Fibroblast of skin of left quadriceps (primary cell): Measurements from ENCODE around the gene CDK12.

Source experiments
- DNase-seq, 2 experiments: peaks; one replicate each; pipeline ENCODE4 v3.0.0-alpha.2; 2013; ENCODE audit warnings: low read depth in 2 of 2

The CDK12 gene

DNA sequence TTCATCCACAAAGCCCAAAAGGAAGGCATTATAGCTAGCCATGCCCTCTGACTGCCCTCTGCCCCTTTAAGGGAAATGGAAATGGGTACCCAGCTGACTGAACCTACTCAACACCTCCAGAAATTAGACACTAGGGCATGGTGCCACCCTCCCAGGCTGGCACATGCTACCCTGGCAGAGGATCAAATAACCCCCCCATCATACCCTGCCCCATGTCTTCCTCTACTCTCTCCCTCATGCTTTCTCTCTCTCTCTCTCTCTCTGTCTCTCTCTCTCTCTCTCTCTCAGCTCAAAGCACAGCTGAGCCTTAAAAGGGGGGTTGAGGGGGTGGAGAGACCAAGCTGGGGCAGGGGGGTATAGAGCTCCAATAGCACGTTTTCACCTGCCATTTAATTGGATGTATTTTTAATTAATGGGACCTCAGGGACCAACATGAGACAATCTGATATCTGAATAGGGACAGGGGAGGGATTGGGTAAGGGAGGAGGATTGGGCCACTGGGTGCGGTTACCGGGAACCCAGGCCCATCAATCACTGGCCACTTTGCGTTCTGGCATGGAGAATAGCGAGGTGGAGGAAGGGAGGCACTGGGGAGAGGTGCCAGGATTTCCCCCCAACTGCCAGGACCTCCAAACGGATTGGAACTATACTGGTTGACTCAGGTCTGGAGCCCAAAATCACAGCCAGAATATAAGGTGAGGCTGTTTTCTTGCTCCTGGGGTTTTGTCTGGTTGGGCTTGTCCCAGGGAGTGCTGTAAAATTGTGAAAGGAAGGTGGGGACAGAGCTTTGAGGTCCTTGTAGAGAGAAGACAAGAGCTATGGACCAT lies 88.7 kb downstream of the CDK12 start:
- no peak for DNase-seq

DNA sequence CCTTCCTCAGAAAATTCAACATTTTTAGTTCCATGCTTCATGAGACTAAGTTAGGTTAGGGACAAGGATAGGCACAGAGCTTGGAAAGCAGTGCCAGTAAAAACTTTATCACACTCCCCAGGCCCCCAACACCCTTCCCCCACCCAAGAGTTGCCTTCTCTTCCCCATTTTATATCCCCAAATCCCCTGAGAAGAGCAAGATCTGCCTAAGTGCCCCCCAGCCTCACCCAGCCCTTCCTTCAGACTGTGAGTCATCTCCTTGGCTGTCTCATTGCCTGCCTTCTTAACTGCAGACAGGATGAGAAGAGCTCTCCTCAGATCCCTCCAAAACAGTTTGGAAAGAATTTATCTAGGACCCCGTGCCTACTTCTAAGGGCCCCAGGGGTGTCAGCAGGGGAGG lies 90.6 kb downstream of the CDK12 start:
- DNase-seq: no peak

DNA sequence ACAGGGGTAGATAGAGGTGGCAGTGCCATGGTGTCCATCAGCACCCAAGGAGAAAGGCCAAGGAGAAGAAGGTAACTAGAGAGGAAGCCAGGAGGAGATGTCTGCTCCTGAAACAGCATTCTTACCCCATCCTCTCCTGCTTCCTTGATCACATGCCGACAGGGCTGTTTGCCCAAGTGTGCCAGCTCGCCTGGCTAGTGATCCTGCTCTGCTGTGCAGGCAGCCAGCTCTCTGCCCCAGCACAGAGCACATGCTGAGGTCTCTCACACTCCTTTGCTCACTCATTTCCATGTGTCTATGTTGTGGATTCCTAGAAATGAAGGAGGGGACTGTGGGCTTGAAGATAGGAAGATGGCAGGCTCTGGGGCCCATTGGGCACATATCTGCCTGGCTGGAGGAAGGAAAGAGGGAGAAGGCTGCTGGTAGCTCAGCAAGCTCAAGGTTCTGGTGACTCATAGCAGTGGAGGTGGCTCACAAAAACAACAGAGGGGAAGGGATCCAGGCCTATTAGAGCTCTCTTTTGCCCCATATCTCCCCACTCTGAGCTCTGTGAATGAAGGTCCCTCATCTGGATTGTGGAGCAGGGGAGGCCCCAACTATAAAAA lies 92.2 kb downstream of the CDK12 start:
- no peak for DNase-seq

DNA sequence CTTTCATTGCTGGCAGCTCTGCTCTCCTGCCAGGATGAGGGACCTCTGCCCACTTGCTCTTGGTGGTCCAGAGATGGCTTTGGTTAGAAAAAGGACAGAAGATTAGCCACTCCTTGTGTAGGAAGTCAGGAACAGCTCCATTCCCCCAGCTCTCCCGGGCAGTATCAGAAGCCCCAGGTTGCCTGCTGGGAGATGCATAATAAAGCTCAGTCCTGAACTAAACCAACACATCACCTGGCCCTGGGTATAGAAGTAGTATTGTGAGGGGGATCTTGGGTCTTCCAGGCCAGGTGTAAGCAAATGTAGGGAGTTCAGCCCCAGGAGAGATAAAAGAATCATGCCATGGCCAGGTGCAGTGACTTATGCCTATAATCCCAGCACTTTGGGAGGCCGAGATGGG lies 94.1 kb downstream of the CDK12 start:
- DNase-seq: no peak

DNA sequence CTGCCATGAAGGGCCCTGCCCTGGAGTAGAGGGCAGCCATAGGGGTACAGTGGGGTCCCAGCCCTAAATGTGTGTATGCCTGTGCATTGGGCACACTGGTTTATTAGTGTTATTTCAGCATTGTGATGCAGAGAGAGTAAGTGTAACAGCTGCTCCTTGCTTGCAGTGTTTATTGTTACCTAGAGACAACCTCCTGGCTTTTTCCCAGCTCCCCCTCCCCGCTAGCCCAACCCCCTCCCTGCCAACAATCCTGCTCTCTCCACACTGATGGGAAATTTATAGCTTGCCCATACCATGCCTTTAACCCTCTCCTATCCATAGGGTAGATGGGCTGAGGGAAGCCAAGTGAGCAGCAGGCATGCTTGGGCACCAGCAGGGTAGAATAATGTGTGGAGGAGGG lies 95.1 kb downstream of the CDK12 start:
- no peak for DNase-seq

DNA sequence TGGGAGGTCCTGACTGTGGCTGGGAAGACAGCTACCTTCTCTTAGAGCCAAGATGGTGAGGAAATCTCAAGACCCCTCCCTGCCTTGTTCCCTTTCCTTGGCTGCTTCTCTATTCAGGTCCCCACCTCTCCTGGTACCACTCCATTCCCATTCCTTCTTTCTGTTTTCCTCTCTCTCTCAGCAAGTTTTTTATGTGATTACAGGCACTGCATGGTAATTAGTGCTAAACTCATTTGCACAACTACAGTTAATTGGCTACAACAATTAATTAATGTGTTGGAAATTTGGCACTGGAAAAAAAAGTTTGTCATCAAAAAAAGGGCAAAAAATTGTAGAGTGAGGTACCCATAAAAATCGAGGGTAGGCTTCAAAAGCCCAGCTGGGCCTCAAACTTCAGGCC lies 101.1 kb downstream of the CDK12 start:
- DNase-seq: no peak

DNA sequence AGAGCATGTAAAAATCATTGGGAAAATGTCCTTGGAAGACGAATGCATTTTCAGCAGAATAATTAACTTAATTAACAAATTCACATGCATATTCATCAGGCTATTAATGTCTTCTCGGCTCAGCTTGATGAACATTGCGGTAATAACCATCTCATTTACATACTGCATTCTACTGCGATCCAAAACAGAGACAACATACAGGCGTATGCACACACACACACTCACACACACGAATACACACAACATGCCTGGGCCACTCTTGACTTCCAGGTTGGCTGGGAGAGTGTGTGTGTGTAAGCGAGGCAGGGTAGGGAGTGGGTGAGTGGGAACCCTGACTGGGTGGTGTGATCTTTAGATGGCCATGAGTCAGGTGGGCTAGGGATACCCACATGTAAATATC lies 101.7 kb downstream of the CDK12 start:
- DNase-seq: no peak

DNA sequence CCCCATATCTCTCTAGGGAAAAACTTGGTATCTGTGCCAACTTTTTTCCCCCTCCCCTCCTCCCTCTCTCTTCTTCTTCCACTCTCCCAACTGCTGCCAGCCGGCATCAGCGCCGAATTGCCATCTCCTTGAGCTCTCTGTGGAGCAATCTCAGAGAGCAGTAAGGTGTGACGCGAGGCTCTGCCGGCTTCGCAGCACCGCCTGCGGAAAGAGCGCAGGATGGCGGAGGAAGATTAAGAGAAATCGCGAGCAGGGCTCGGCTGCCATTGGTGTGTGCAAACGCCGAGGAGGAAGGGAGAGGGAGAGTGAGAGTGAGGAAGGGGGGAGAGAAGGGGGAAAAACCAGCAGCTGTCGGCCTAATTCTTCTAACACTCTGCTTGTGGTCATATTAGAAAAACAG lies 102.2 kb downstream of the CDK12 start:
- DNase-seq: no peak

DNA sequence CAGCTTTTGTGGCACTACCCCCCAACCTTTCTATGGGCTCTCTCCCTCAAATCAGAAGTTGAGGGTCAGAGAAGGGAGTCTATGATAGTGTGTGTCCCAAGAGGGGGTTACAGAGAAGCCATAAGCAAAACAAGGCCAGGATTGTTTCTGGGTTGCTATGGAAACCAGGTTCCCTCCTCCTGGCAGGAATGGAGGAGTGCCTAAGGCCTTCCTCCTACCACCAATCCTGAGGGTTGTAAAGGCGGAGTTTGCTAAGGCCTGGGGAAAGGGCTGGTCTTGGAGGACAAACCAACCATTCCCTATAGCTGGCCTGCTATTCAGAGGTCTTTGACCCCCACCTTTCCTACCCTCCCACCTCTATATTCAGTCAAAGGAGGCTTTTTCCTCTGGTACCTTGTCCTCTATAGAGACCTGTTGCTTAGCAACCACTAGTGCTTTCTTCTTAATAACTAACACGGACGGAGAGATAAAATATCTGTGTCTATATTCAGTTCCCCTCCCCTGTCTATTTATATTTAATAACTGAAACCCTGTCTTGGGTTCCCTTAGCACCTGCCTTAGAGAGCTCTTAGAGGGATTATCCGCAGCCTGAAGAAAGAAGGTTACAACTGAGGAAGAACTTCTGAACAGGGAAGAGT lies 103.0 kb downstream of the CDK12 start:
- DNase-seq: no peak

DNA sequence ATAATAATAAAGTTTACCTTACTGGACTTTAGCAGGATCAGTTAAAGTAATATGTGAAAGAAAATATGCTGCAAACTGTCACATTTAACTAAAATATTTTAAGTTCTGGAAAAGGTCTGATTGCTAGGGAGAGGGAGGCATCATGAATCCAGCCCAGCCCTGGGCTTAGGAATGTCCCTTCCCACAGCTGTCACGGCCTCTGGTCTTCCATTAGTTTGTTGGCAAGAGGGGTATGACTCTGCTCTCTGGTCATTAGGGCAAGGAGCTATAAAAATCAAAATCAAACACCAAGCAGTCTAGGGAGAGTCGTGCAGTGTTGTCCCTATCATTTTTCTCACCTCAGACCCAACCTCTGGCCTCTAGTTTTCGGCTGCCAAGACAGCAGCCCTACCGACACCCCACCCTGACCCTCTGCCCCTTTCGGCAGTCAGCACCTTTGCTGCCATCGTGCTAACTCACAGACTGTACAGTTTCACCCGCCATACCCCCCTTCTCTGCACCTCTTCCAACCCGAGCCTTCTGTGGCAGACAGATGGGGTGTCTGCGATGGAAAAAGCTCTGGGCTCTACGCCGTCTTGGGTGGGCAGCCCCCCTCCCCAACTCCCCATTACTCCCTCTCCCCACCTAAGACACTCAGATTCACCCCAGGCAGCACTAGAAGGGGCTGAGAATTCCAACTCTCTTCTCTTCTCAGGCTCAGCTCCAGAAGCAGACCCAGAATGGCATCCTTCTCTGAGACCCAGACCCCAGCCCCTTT lies 105.0 kb downstream of the CDK12 start:
- DNase-seq: no peak

DNA sequence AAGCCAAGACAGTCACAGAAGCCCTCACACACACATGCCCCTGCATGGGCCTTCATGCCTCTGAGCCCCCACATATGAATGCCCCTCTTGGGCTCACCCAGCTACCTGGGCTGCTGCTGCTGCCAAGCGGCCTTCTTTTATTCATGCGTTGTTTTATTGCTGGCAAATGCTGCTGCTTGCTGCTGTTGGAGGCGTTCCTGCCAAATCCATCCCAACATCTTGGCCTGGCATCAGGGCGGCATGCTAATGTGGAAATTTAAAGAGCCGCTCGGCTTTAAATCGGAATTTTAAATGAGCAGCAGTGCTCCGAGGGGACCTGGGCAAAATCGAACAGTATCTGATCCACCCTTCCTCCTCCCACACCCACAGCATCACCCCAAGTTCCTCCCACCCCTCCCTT lies 107.4 kb downstream of the CDK12 start:
- no peak for DNase-seq

DNA sequence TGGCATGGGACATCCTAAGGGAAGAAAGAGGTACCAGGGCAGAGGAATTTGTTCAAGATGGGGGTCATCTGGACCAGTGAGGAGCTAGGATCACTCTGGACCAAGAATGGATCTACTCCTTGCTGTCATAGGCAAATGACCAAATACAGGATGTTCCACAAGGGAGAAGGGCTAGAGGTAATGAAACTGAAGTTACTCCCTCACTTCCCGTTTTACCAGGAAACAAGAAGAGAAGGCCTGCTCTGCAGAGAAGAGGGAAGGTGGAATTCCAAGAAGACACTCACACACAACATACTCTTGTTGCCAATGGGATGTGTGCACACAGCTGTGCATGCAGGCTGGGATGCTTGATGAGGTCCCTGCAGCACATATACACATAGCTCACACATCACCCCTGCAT lies 107.8 kb downstream of the CDK12 start:
- no peak for DNase-seq

DNA sequence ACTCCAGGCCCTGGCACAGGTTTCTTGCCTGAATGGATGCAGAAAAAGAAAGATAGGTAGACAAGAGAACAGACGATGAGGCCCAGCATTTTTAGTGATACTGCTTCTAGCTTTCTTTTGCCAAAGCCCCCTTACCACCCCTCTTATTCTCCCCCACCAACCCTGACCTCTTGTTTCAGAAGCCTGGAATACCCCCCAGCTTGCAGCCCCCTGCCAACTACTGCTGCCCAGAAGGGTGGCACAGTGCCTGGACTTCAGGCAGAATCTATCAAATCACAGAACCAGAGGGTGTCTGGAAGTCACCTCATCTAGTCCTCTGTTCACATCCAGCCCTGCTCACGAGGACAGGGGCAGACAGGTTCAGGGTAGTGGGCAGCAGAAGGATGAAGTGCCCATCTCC lies 110.8 kb downstream of the CDK12 start:
- no peak for DNase-seq

DNA sequence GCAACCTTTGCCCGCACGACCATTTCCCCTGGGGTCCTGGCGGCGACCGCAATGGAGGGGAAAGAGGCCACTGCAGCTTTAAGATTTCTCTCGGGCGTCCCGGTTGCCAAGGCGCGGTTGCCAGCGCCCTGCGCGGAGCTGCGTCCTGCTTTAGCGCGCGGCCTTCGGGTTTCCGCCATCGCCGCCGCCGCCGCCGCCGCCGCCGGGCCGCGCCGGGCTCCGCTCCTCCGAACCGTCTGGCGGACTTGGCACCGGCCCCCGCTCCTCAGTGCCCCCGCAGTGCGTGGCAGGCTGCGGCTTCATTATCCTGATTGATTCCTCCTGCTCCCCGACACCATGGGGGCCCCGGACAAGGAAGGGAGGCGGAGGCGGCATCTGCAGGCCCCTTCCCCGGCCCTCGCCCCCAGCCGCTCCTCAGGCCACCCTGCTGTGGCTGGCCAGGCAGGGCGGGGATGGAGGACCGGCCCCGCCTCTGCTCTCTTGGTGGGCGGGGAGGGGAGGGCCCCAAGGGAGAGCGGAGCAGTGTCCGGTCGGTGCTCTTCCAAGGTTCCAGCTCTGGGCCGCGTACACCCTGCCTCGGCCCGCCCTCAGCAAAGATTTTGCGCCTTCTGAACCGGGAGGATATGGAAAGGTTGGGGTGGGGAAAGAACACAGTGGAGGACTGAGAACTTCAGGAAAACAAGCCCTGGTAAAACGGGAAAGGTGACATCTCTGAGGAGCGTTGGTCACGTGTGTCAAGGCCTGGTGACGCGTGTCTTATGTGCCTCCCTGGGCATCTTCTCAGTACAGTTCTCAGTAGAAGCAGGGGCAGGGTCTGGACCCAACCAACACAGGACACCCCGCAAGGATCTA lies 112.4 kb downstream of the CDK12 start:
- peak in 1 of 2 experiments; percentile 9 for DNase-seq

DNA sequence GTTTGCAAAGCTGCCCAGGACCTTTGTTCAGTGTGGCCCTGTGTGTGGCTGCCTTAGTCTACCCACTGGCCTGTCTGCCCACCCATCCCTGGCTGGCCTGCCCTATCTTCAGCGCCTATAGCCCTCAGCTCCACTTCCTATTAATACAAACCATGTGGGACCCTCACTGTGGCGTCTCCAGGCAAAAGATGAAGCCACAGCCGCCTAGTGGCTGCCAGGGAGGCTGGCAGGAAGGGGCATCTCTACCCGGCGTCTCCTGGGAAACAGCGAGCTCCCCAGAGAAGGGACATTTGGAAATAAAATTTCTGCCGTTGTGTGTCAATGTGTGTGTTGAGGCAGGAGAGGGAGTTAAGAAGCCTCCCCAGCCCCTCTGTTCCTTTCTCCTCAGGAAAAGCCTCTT lies 114.9 kb downstream of the CDK12 start:
- DNase-seq: no peak

DNA sequence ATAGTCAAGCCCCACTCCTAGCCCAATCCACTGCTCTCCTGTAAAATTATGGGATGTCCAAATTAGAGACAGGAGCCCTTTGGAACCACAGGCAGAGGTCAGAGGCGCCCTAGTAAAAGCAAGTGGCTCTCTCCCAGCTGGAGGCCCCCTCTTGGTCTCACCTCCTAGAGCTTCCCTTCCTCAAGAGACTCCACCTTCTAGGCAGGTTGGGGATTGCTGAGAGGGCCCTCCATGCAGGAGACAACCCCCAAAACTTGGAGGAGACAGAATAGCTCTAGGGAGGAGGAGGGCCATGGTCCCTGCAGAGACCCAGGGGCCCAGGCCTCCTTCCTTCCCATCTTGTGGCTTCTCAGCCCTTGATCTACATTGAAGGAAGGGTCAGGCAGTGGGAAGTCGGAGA lies 117.0 kb downstream of the CDK12 start:
- DNase-seq: no peak

DNA sequence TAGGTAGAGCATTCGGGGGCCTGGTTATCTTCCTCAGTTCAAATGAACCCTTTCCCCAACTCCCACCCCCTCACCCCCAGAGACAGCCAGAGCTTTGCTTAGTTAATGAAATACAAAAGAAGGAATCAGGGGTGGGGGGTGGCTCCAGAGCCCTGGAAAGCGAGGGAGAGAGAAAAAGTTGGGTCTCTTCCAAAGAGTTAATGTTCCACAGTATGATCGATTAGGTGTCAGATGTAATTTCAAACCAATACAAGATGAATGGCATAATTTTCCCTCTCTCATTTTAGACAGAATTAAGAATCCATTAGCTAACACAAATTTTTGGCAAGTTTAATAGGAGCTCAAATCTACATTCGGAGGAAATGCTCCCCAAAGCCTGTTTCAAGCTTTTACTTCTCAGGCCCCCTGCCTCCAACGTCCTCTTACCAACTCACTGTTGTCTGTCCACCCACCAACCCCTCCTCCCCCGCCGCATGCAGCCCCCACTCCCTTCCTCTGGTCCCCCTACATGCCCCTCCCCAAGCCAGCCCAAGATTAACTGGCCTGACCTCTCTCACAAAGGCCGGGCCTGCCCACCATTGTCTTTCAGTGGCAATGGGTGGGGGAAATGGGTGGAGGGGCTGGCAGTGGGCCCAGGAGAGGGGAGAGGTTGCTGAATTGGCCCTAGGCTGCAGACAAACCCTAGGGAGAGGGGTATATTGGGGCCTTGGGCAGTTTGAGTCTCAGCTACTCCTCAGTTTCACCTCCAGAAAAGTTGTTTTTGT lies 118.2 kb downstream of the CDK12 start:
- no peak for DNase-seq

DNA sequence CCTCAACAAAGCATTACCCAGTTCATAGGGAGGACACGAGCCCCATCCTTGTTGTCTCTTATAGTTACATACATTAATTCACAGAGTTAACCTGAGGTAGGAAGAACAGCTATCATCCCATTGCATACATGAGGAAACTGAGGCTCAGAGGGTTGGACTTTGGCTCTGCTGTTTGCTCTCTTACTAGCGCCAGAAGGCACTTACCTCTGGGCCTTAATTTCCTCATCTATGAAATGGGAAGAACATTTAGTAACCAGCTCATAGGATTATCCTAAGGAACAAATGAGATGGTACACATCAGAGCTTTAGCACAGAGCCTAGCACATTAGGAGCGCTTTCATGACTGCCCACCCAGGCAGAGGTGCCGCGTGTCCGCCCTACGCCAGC lies 118.8 kb downstream of the CDK12 start:
- no peak for DNase-seq

DNA sequence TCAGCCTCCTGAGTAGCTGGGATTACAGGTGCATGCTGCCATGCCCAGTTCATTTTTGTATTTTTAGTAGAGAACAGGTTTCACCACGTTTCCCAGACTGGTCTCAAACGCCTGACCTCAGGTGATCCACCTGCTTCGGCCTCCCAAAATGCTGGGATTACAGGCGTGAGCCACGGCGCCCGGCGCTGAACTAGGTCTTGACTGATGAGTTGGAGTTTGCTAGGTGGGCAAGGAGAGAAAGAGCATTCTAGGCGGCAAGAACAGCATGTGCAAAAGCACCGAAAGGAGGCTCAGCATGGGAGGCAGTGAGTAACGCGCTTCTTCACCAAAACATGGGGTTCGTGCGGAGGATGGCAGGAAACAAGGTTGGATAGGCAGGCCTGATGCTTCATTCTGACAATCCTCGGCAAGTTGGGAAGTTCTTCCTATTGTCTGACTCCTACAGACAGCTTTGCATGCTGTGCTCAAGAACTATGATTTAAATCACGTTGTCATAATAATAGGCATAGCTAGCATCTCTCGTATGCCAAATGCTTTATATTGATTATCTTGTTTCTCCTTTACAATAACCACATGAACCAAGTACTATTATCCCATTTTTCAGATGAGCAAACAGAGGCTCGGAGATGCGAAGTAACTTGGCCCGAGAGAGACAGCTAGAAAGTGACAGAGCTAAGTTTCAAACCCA lies 119.9 kb downstream of the CDK12 start:
- no peak for DNase-seq

DNA sequence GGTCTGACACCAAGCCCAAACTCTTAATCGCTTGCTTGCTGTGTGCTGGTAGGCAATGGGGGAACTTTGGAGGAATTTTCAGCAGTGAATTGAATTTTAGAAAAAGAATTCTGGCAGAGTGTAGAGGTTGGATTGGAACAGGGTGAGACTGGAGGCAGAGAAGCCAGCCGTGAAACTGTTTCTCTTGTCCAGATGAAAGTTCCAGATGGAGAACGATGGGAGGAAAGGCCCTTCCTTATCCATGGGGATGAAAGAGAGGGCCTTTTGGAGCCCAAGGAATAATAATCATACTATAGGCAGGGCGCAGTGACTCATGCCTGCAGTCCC lies 120.4 kb downstream of the CDK12 start:
- DNase-seq: no peak
